ENCODE measurements around the gene PNPLA6.
A peak's percentile ranks its signal among the peaks of the same experiment; 100 is the strongest.

PNPLA6 gene

GRCh38 chr19:7535047-7535997 is at the start of gene PNPLA6:
Gene PNPLA6 (plus strand): TSS chr19:7535717. CDS start chr19:7535789, 72 bp downstream.
- peak; percentile 96 for FAIRE-seq
- peak; percentile 93 for DNase-seq (ENCODE audit: extremely low spot score, insufficient read length, low read depth)

- no peak for FAIRE-seq
- no peak for DNase-seq (ENCODE audit: extremely low spot score, insufficient read length, low read depth)
Observed at GRCh38 chr19:7486923-7487322, 48.6 kb upstream of the PNPLA6 start.

- peak; percentile 98 for DNase-seq (ENCODE audit: extremely low spot score, insufficient read length, low read depth)
- FAIRE-seq = peak; percentile 73
Observed at GRCh38 chr19:7488736-7489353, 46.7 kb upstream of the PNPLA6 start, which contains the start of gene PEX11G. Gene PEX11G (minus strand): TSS chr19:7489035. CDS start chr19:7489010, 25 bp downstream.

GRCh38 chr19:7489609-7490044 is 45.9 kb upstream of the PNPLA6 start:
- no peak for FAIRE-seq
- DNase-seq (ENCODE audit: extremely low spot score, insufficient read length, low read depth) = no peak

- no peak for FAIRE-seq
- no peak for DNase-seq (ENCODE audit: extremely low spot score, insufficient read length, low read depth)
Observed at GRCh38 chr19:7492142-7492541, 43.4 kb upstream of the PNPLA6 start.

- DNase-seq (ENCODE audit: extremely low spot score, insufficient read length, low read depth) = no peak
Observed at GRCh38 chr19:7492558-7492957, 43.0 kb upstream of the PNPLA6 start.

GRCh38 chr19:7494416-7495098 is 41.0 kb upstream of the PNPLA6 start:
- FAIRE-seq (no peak), DNase-seq (ENCODE audit: extremely low spot score, insufficient read length, low read depth) (no peak)

More at GRCh38 chr19:7492558-7492957, 43.0 kb upstream of the PNPLA6 start:
- FAIRE-seq = no peak

- no peak for DNase-seq (ENCODE audit: extremely low spot score, insufficient read length, low read depth)
- no peak for FAIRE-seq
Observed at GRCh38 chr19:7497292-7497691, 38.2 kb upstream of the PNPLA6 start.

- no peak for FAIRE-seq
- no peak for DNase-seq (ENCODE audit: extremely low spot score, insufficient read length, low read depth)
Observed at GRCh38 chr19:7500811-7501450, 34.6 kb upstream of the PNPLA6 start.

GRCh38 chr19:7502552-7502951 is 33.0 kb upstream of the PNPLA6 start:
- DNase-seq (ENCODE audit: extremely low spot score, insufficient read length, low read depth) = no peak
- FAIRE-seq = no peak

- FAIRE-seq (no peak), DNase-seq (ENCODE audit: extremely low spot score, insufficient read length, low read depth) (no peak)
Observed at GRCh38 chr19:7504684-7505083, 30.8 kb upstream of the PNPLA6 start.

GRCh38 chr19:7505288-7505681 is 30.2 kb upstream of the PNPLA6 start:
- no peak for FAIRE-seq
- DNase-seq (ENCODE audit: extremely low spot score, insufficient read length, low read depth) = no peak

GRCh38 chr19:7505682-7506384 is 29.7 kb upstream of the PNPLA6 start:
- FAIRE-seq = no peak
- DNase-seq (ENCODE audit: extremely low spot score, insufficient read length, low read depth) = no peak

GRCh38 chr19:7506385-7507328 is 28.9 kb upstream of the PNPLA6 start:
- DNase-seq (ENCODE audit: extremely low spot score, insufficient read length, low read depth) (no peak), FAIRE-seq (no peak)

GRCh38 chr19:7507884-7508283 is 27.6 kb upstream of the PNPLA6 start:
- no peak for FAIRE-seq

GRCh38 chr19:7509625-7510024 is 25.9 kb upstream of the PNPLA6 start:
- DNase-seq (ENCODE audit: extremely low spot score, insufficient read length, low read depth) (no peak), FAIRE-seq (no peak)

More at GRCh38 chr19:7507884-7508283, 27.6 kb upstream of the PNPLA6 start:
- DNase-seq (ENCODE audit: extremely low spot score, insufficient read length, low read depth) = no peak

GRCh38 chr19:7512400-7512851 is 23.1 kb upstream of the PNPLA6 start:
- no peak for DNase-seq (ENCODE audit: extremely low spot score, insufficient read length, low read depth)
- FAIRE-seq = no peak

Measured in GM18507 (cell line).